ENCODE measurements around the gene TEX19.
"Not testable (repeated sequence)": the region's sequence is repeated elsewhere in the genome, so short reads cannot be mapped to it uniquely, and the experiment has no call there.

TEX19 gene

DNA sequence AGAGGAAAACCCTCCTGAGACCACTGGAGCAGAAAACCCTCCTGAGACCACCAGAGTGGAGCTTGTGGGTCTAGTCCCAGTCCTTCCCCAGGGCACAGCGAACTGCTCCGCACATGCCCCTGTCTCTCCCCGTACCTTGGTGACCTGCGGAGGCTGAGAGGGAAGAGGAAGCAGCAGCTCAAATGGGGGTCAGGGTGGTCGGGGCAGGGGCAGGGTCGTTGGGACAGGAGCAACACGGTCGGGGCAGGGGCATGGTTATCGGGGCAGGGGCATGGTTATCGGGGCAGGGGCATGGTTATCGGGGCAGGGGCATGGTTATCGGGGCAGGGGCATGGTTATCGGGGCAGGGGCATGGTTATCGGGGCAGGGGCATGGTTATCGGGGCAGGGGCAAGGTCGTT is 53.0 kb downstream of the TEX19 start:
- DNase-seq, result not testable (repeated sequence)

DNA sequence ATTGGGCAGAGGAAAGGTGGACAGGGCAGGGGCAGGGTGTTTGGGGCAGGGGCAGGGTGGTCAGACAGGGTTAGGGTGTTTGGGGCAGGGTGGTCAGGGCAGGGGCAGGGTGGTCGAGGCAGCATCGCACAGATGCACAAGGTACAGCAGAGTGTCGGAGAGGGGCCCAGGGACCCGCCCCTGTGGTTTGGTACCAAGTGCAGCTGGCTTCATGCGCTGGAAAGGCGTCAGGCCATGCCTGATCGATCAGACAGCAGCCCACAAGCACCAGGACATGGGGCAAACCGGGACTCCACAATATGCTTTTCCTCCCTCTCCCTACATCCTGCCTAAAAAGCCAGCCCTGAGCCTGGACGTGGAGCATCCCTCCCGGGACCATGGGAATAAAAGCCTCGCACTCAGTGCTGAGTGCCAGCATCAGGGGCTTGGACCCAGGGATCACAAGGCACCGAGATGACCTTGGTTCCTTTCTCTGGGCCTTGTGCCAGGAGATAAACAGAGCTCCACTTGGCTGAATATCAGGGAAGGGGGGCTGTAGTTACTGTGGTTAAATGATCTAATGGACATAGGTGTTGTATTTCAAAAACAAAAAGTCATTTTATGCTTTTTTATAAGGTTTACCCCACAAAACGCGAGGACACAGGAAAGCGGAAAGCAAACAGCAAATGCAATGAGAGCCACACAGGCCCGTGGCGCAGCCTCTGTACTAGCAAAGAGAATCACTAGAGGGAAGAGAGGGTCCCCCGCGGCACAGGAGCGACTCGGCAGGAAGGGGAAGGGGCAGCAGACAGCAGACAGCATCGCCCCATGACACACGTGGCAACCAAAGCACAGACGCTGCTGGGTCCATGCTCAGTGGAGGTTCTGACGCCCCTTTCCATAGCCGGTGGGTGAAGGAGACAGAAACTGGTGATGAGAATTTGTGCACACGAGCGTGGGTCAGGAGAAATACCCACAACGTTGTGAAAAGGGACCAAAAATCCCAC is 53.8 kb downstream of the TEX19 start:
- no peak for DNase-seq
